ENCODE data around the gene SLN.

Gene SLN

GRCh38 chr11:107707215-107707671 is 4.6 kb downstream of the SLN start:
- Mint-ChIP-seq H3K27me3 (peaks cover 9% of the 10 kb centered on the region), H3K36me3 (no peaks in the 10 kb centered on the region), H3K27ac (no peak overlapping the region), H3K9me3 (no peaks in the 10 kb centered on the region), H3K4me1 (no peaks in the 10 kb centered on the region), H3K4me3 (no peak overlapping the region)
- DNase-seq (ENCODE audit: low spot score in 2 of 2) (no peak), ATAC-seq (ENCODE audit: low read depth) (no peak)

- no peak overlapping the region for H3K27ac Mint-ChIP-seq
These were observed 5.3 kb downstream of the SLN start for GRCh38 chr11:107706531-107706930.

GRCh38 chr11:107705027-107705426 is 6.8 kb downstream of the SLN start:
- Mint-ChIP-seq H3K4me3 (no peak overlapping the region), H3K4me1 (no peaks in the 10 kb centered on the region), H3K9me3 (no peaks in the 10 kb centered on the region), H3K27ac (no peak overlapping the region), H3K27me3 (peaks cover 13% of the 10 kb centered on the region), H3K36me3 (no peaks in the 10 kb centered on the region)
- ATAC-seq (ENCODE audit: low read depth) (no peak), DNase-seq (ENCODE audit: low spot score in 2 of 2) (no peak)

More at GRCh38 chr11:107706531-107706930, 5.3 kb downstream of the SLN start:
- H3K4me3 Mint-ChIP-seq = no peak overlapping the region
- no peak for ATAC-seq (ENCODE audit: low read depth)
- H3K36me3 Mint-ChIP-seq = no peaks in the 10 kb centered on the region
- H3K4me1 Mint-ChIP-seq = no peaks in the 10 kb centered on the region
- DNase-seq (ENCODE audit: low spot score in 2 of 2) = no peak
- H3K27me3 Mint-ChIP-seq = peaks cover 9% of the 10 kb centered on the region
- no peaks in the 10 kb centered on the region for H3K9me3 Mint-ChIP-seq

GRCh38 chr11:107704451-107704850 is 7.4 kb downstream of the SLN start:
- Mint-ChIP-seq H3K27me3 (peaks cover 14% of the 10 kb centered on the region), H3K27ac (no peak overlapping the region), H3K36me3 (no peaks in the 10 kb centered on the region), H3K9me3 (no peaks in the 10 kb centered on the region), H3K4me3 (no peak overlapping the region), H3K4me1 (no peaks in the 10 kb centered on the region)
- ATAC-seq (ENCODE audit: low read depth) = no peak
- DNase-seq (ENCODE audit: low spot score in 2 of 2) = no peak

GRCh38 chr11:107702723-107703122 is 9.1 kb downstream of the SLN start:
- H3K27ac Mint-ChIP-seq = no peak overlapping the region
- H3K4me1 Mint-ChIP-seq = no peaks in the 10 kb centered on the region
- no peak for DNase-seq (ENCODE audit: low spot score in 2 of 2)
- ATAC-seq (ENCODE audit: low read depth) = no peak
- no peaks in the 10 kb centered on the region for H3K9me3 Mint-ChIP-seq
- H3K36me3 Mint-ChIP-seq = no peaks in the 10 kb centered on the region
- H3K27me3 Mint-ChIP-seq = peaks cover 14% of the 10 kb centered on the region
- H3K4me3 Mint-ChIP-seq = no peak overlapping the region

GRCh38 chr11:107702109-107702660 is 9.7 kb downstream of the SLN start:
- no peaks in the 10 kb centered on the region for H3K4me1 Mint-ChIP-seq
- H3K36me3 Mint-ChIP-seq = no peaks in the 10 kb centered on the region
- H3K27ac Mint-ChIP-seq = no peak overlapping the region
- H3K4me3 Mint-ChIP-seq = no peak overlapping the region
- H3K9me3 Mint-ChIP-seq = no peaks in the 10 kb centered on the region
- ATAC-seq (ENCODE audit: low read depth) (no peak), DNase-seq (ENCODE audit: low spot score in 2 of 2) (no peak)
- peaks cover 14% of the 10 kb centered on the region for H3K27me3 Mint-ChIP-seq

GRCh38 chr11:107699371-107700285 is 12.2 kb downstream of the SLN start:
- DNase-seq (ENCODE audit: low spot score in 2 of 2) (no peak), ATAC-seq (ENCODE audit: low read depth) (no peak)
- Mint-ChIP-seq H3K4me3 (no peak overlapping the region), H3K27me3 (peaks cover 16% of the 10 kb centered on the region), H3K36me3 (no peaks in the 10 kb centered on the region), H3K9me3 (no peaks in the 10 kb centered on the region), H3K27ac (no peak overlapping the region), H3K4me1 (no peaks in the 10 kb centered on the region)

- ATAC-seq (ENCODE audit: low read depth) (no peak), DNase-seq (ENCODE audit: low spot score in 2 of 2) (no peak)
- Mint-ChIP-seq H3K4me1 (no peaks in the 10 kb centered on the region), H3K36me3 (no peaks in the 10 kb centered on the region), H3K27ac (no peak overlapping the region), H3K27me3 (peaks cover 11% of the 10 kb centered on the region), H3K4me3 (no peak overlapping the region), H3K9me3 (no peaks in the 10 kb centered on the region)
These were observed 14.6 kb downstream of the SLN start for GRCh38 chr11:107697291-107697690.

GRCh38 chr11:107696140-107696539 is 15.7 kb downstream of the SLN start:
- DNase-seq (ENCODE audit: low spot score in 2 of 2) (no peak), ATAC-seq (ENCODE audit: low read depth) (no peak)
- Mint-ChIP-seq H3K36me3 (no peaks in the 10 kb centered on the region), H3K4me1 (no peaks in the 10 kb centered on the region), H3K27ac (no peak overlapping the region), H3K27me3 (peaks cover 13% of the 10 kb centered on the region), H3K4me3 (no peak overlapping the region), H3K9me3 (no peaks in the 10 kb centered on the region)

GRCh38 chr11:107695446-107695845 is 16.4 kb downstream of the SLN start:
- H3K9me3 Mint-ChIP-seq = no peaks in the 10 kb centered on the region
- DNase-seq (ENCODE audit: low spot score in 2 of 2) (no peak), ATAC-seq (ENCODE audit: low read depth) (no peak)
- H3K4me3 Mint-ChIP-seq = no peak overlapping the region
- peaks cover 14% of the 10 kb centered on the region for H3K27me3 Mint-ChIP-seq
- no peak overlapping the region for H3K27ac Mint-ChIP-seq
- no peaks in the 10 kb centered on the region for H3K4me1 Mint-ChIP-seq
- H3K36me3 Mint-ChIP-seq = no peaks in the 10 kb centered on the region

GRCh38 chr11:107691000-107691750 is 20.7 kb downstream of the SLN start:
- ATAC-seq (ENCODE audit: low read depth) (no peak), DNase-seq (ENCODE audit: low spot score in 2 of 2) (no peak)
- Mint-ChIP-seq H3K36me3 (no peaks in the 10 kb centered on the region), H3K27ac (no peak overlapping the region), H3K4me3 (no peak overlapping the region), H3K4me1 (no peaks in the 10 kb centered on the region), H3K27me3 (peaks cover 6% of the 10 kb centered on the region), H3K9me3 (no peaks in the 10 kb centered on the region)

- no peak overlapping the region for H3K27ac Mint-ChIP-seq
- ATAC-seq (ENCODE audit: low read depth) = peak; percentile 67
These were observed 22.3 kb downstream of the SLN start for GRCh38 chr11:107689317-107690202.

GRCh38 chr11:107688322-107688918 is 23.4 kb downstream of the SLN start:
- Mint-ChIP-seq H3K27ac (no peak overlapping the region), H3K4me3 (no peak overlapping the region), H3K36me3 (no peaks in the 10 kb centered on the region), H3K27me3 (peaks cover 4% of the 10 kb centered on the region), H3K4me1 (no peaks in the 10 kb centered on the region), H3K9me3 (no peaks in the 10 kb centered on the region)
- ATAC-seq (ENCODE audit: low read depth) (no peak), DNase-seq (ENCODE audit: low spot score in 2 of 2) (no peak)

More at GRCh38 chr11:107689317-107690202, 22.3 kb downstream of the SLN start:
- H3K9me3 Mint-ChIP-seq = no peaks in the 10 kb centered on the region
- peaks cover 4% of the 10 kb centered on the region for H3K27me3 Mint-ChIP-seq
- peak; percentile 32 to 51 for DNase-seq (ENCODE audit: low spot score in 2 of 2)
- no peaks in the 10 kb centered on the region for H3K36me3 Mint-ChIP-seq
- H3K4me1 Mint-ChIP-seq = no peaks in the 10 kb centered on the region
- no peak overlapping the region for H3K4me3 Mint-ChIP-seq

Data from memory B cell (primary cell).